Prostate gland (tissue), 2 donors: ENCODE data around the gene MSH4. TPM values are rescaled to one million over a fixed set of nuclear protein-coding genes. Genes with fewer than 3 reads are reported as not detected.
"Not testable (repeated sequence)": the region's sequence is repeated elsewhere in the genome, so short reads cannot be mapped to it uniquely, and the experiment has no call there.

Source experiments
- DNase-seq: peaks from one replicate; pipeline ENCODE4 v3.0.0-alpha.2; 2019; ENCODE audit warnings: low spot score
- H3K27ac ChIP-seq, 2 donors: fragments of 200-600 bp; sonication (generic); 2 replicates each; pipeline ENCODE4 v1.5.1; 2017 to 2019
- H3K27me3 ChIP-seq: fragments of 200-600 bp; sonication (generic); replicated peaks from 2 replicates; pipeline ENCODE4 v1.5.1; 2019; ENCODE audit not compliant: insufficient read depth
- H3K36me3 ChIP-seq, 2 donors: fragments of 200-600 bp; sonication (generic); 1 replicate in 1 of 2; 2 replicates in 1 of 2; pipeline versions ENCODE4 v1.5.1 to v1.8.1; 2017 to 2019
- H3K4me1 ChIP-seq: fragments of 200-600 bp; sonication (generic); replicated peaks from 2 replicates; pipeline ENCODE4 v1.5.1; 2019
- H3K4me3 ChIP-seq, 2 donors: fragments of 200-600 bp; sonication (generic); 2 replicates each; pipeline ENCODE4 v1.5.1; 2017 to 2019
- H3K9me3 ChIP-seq: fragments of 200-600 bp; sonication (generic); 2 replicates; pipeline ENCODE4 v1.5.1; 2017
- CTCF ChIP-seq, 4 experiments: fragments of 200-600 bp in 2 of 4; fragments of 450-650 bp in 2 of 4; sonication (generic) in 2 of 4; IDR thresholded peaks; 1 replicate in 3 of 4; 2 replicates in 1 of 4; pipeline ENCODE4 v1.5.1; 2016 to 2019; ENCODE audit warnings: antibody characterized with exemption in 4 of 4, mild to moderate bottlenecking in 2 of 4, moderate library complexity in 2 of 4
- POLR2A ChIP-seq: fragments of 450-650 bp; IDR thresholded peaks from one replicate; pipeline ENCODE4 v1.6.1; 2016; ENCODE audit warnings: antibody characterized with exemption, mild to moderate bottlenecking
- POLR2AphosphoS5 ChIP-seq: sonication (generic); formaldehyde crosslinking; IDR thresholded peaks from one replicate; pipeline ENCODE4 v1.6.1; 2017; ENCODE audit warnings: antibody characterized with exemption
- WGBS: methylation state at CpG from one replicate; pipeline ENCODE4 v1.1.5; 2018; 5-methylcytosine and 5-hydroxymethylcytosine counted together
- intact Hi-C: fragments of 100-400 bp; cut with DNase I; formaldehyde crosslinking; loops from one replicate; pipeline ENCODE4 v1.14.2; 2022
- total RNA-seq, 2 donors: library from RNA; depleted of rRNA; stranded (reverse); fragments of >200 nt; gene quantifications; one replicate each; pipeline ENCODE4 v1.1.0, GENCODE V29; 2016

Gene MSH4
- total RNA-seq, 2 donors from 2014 or later, result 0.05 to 0.91 TPM

GRCh38 chr1:75916834-75917233, 120.2 kb downstream of the MSH4 start:
- Histone ChIP-seq H3K27ac (no peak overlapping the region), H3K4me3 (no peak overlapping the region), H3K27me3 (no peaks in the 10 kb centered on the region), H3K36me3 (no peaks in the 10 kb centered on the region), H3K4me1 (no peaks in the 10 kb centered on the region), H3K9me3 (no peaks in the 10 kb centered on the region)
- intact Hi-C loops, result no loop called here
- 80% methylated on average over 2 of the region's 2 CpGs for WGBS
- TF ChIP-seq CTCF (IDR thresholded peaks at IDR 0.05) (no peak), POLR2AphosphoS5 (no peak), POLR2A (no peak)
- no peak for DNase-seq

- TF ChIP-seq POLR2AphosphoS5 (no peak), POLR2A (no peak), CTCF (IDR thresholded peaks at IDR 0.05) (no peak)
- 96% methylated on average over 1 of the region's 1 CpG for WGBS
- Histone ChIP-seq H3K27ac (no peak overlapping the region), H3K27me3 (no peaks in the 10 kb centered on the region), H3K9me3 (no peaks in the 10 kb centered on the region), H3K4me3 (no peak overlapping the region), H3K36me3 (no peaks in the 10 kb centered on the region), H3K4me1 (no peaks in the 10 kb centered on the region)
- intact Hi-C loops, result no loop called here
- DNase-seq, result no peak
These were observed 126.0 kb downstream of the MSH4 start for GRCh38 chr1:75922698-75923097.

GRCh38 chr1:75932304-75932703, 135.6 kb downstream of the MSH4 start, which contains the start of gene ASB17:
Gene ASB17 (minus strand): TSS chr1:75932404. CDS start chr1:75932291, 113 bp downstream.
- no peak within 1 kb of the TSS for H3K27ac ChIP-seq
- TF ChIP-seq POLR2AphosphoS5, result no peak
- no peak for TF ChIP-seq CTCF (IDR thresholded peaks at IDR 0.05)
- TF ChIP-seq POLR2A, result no peak
- no peak for DNase-seq
- no peaks in the 10 kb centered on the region for H3K9me3 ChIP-seq
- WGBS, result 91% methylated on average over 1 of the region's 1 CpG
- no peaks in the 10 kb centered on the region for H3K27me3 ChIP-seq
- H3K4me3 ChIP-seq, result no peak within 1 kb of the TSS
- no peaks in the 10 kb centered on the region for H3K4me1 ChIP-seq
- H3K36me3 ChIP-seq, result no peaks in the 10 kb centered on the region
- intact Hi-C loops, result no loop called here

- WGBS, result 33% methylated on average over 1 of the region's 1 CpG
- no peak overlapping the region for H3K4me3 ChIP-seq
- no peak for DNase-seq
- H3K27ac ChIP-seq, result no peak overlapping the region
- H3K36me3 ChIP-seq, result no peaks in the 10 kb centered on the region
- TF ChIP-seq CTCF (IDR thresholded peaks at IDR 0.05), result no peak
- no peak for TF ChIP-seq POLR2A
- TF ChIP-seq POLR2AphosphoS5, result no peak
- no peaks in the 10 kb centered on the region for H3K27me3 ChIP-seq
- intact Hi-C loops, result no loop called here
- no peaks in the 10 kb centered on the region for H3K4me1 ChIP-seq
- no peaks in the 10 kb centered on the region for H3K9me3 ChIP-seq
These were observed 140.4 kb downstream of the MSH4 start for GRCh38 chr1:75937034-75937433.

GRCh38 chr1:75943037-75943436, 146.4 kb downstream of the MSH4 start:
- H3K4me1 ChIP-seq, H3K36me3 ChIP-seq, H3K27ac ChIP-seq, H3K27me3 ChIP-seq, DNase-seq, H3K9me3 ChIP-seq, H3K4me3 ChIP-seq, intact Hi-C loops: not testable (repeated sequence)
- 79% methylated on average over 4 of the region's 4 CpGs for WGBS
